ENCODE measurements around the gene ZSCAN2.
"Not testable (repeated sequence)": the region's sequence is repeated elsewhere in the genome, so short reads cannot be mapped to it uniquely, and the experiment has no call there.

Gene ZSCAN2

DNA sequence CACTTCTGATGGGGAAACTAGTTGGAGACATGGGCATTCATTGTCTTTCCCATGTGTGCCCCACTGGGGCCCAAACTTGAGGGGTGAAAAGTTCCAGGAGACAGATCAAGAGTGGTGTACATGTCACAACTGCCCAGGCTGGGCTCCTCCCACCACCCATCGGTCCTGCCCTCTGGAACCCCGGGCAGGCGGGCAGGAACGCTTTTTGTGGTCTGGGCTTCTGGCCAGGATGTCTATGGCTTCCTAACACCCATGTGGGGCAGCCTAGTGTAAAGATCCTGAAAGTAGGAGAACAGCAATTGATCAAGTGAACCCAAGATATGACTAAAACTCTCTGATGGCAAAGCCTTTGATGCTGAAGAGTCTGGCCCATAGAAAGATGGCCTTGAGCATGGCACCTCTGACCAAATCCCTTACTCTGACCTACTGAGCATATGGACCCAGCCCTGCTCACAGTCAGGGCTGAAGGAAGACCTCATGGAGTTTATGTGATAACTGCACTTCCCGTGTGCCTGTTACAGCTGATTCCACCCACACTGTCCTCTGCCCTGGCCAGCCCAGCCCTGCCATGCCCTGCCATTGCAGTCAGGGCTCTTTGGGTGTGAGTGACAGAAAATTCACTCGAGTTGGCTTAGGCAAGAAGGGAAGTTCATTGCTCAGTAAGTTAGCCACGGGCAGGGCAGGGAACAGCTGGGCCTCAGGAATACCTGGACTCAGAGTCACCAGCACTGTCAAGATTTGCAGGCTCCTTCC lies 19.0 kb upstream of the ZSCAN2 start:
- POLR2A ChIA-PET (ENCODE audit: low non-redundant PET); DNase-seq (ENCODE audit: low spot score): not testable (repeated sequence)
- CTCF ChIA-PET: interaction anchor here (0.6 kb wide), 1 partner anchor 1023 kb away, joined by 3 read pairs; no protein-coding TSS in a partner anchor
- H3K27ac ChIP-seq: peak overlapping the region; percentile 9; the same call in 1 of the 2 replicates

DNA sequence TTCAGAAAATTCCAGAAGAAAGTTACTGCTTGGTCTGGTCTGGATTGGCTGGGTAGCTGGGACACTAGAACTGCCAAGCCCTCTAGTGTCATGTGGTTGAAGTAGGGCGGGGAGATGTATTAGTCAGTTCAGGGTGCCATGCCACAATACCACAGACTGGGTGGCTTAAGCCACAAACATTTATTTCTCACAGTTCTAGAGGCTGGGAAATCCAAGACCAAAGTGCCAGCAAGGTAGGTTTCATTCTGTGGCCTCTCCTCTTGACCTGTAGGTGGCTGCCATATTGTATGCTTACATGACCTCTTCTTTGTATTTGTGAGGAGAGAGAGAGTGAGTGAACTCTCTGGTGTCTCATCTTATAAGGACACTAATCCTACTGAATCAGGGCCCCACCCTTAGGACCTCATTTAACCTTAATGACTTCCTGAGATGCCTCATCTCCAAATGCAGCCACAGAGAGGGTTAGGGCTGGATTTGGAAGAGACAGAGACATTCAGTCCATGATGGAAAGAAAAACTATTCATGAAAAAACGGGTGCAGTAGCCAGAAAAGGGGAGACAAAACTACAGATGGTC lies 18.1 kb upstream of the ZSCAN2 start:
- H3K27ac ChIP-seq: no peak overlapping the region
- no peak for DNase-seq (ENCODE audit: low spot score)
- CTCF ChIA-PET: no interaction called here
- POLR2A ChIA-PET (ENCODE audit: low non-redundant PET): no interaction called here
- TF ChIP-seq CTCF (conservative IDR thresholded peaks at IDR 0.05; ENCODE audit: low read depth): no peak

DNA sequence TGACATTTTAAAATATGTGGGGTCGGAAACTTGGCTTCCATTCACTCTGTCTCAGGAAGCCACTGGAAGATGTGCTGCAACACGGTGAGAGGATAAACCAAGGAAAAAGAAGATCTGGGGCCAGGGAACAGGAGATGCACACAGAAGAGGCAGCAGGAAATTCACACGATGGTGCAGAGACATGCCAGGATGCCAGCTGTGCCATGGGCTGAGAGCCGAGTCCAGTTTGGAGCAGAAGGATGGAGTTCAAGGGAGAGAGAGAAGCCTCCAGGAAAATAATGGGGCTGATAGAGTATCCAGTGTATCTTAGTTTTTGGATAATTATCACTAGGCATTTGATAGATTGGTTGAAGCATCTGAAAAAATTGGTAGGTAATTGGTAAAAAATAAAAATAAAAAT lies 16.9 kb upstream of the ZSCAN2 start:
- H3K27ac ChIP-seq; DNase-seq (ENCODE audit: low spot score); POLR2A ChIA-PET (ENCODE audit: low non-redundant PET); CTCF ChIA-PET: not testable (repeated sequence)

GRCh38 chr15:84586696-84587095 lies 14.1 kb upstream of the ZSCAN2 start:
- H3K27ac ChIP-seq: peak overlapping the region; percentile 25; the same call in 1 of the 2 replicates
- CTCF ChIA-PET: interaction anchor here (0.6 to 1.4 kb wide), 4 partner anchors 68 to 424 kb away, joined by 3 to 4 read pairs (median 4); partner anchors contain the start of gene WDR73
- no peak for DNase-seq (ENCODE audit: low spot score)
- POLR2A ChIA-PET (ENCODE audit: low non-redundant PET): no interaction called here
- no peak for TF ChIP-seq CTCF (conservative IDR thresholded peaks at IDR 0.05; ENCODE audit: low read depth)

- DNase-seq (ENCODE audit: low spot score): peak; percentile 96
- ChIA-PET CTCF (interaction anchor here (0.5 to 1.5 kb wide), 22 partner anchors 12 to 1658 kb away, joined by 3 to 8 read pairs (median 3); no protein-coding TSS in a partner anchor), POLR2A (ENCODE audit: low non-redundant PET) (interaction anchor here (0.6 to 0.7 kb wide), 2 partner anchors 11 to 97 kb away, joined by 3 to 4 read pairs; no protein-coding TSS in a partner anchor)
- TF ChIP-seq CTCF (conservative IDR thresholded peaks at IDR 0.05; ENCODE audit: low read depth): peak; percentile 97
- peak overlapping the region; percentile 29; the same call in 1 of the 2 replicates for H3K27ac ChIP-seq
Measured at GRCh38 chr15:84588053-84588874, 12.5 kb upstream of the ZSCAN2 start.

- no peak for DNase-seq (ENCODE audit: low spot score)
- no peak overlapping the region for H3K27ac ChIP-seq
- ChIA-PET CTCF (interaction anchor here (0.9 kb wide), 1 partner anchor 19 kb away, joined by 4 read pairs; no protein-coding TSS in a partner anchor), POLR2A (ENCODE audit: low non-redundant PET) (no interaction called here)
- no peak for TF ChIP-seq CTCF (conservative IDR thresholded peaks at IDR 0.05; ENCODE audit: low read depth)
Measured at GRCh38 chr15:84590406-84590805, 10.4 kb upstream of the ZSCAN2 start.

- no peak for DNase-seq (ENCODE audit: low spot score)
- no peak overlapping the region for H3K27ac ChIP-seq
- TF ChIP-seq CTCF (conservative IDR thresholded peaks at IDR 0.05; ENCODE audit: low read depth): no peak
- POLR2A ChIA-PET (ENCODE audit: low non-redundant PET): no interaction called here
- CTCF ChIA-PET: interaction anchor here (0.6 kb wide), 1 partner anchor 66 kb away, joined by 7 read pairs; the partner anchor contains the start of gene NMB
Measured at GRCh38 chr15:84591815-84592214, 9.0 kb upstream of the ZSCAN2 start.
